COLO829 (cell line): ENCODE results near the gene CAPN15.
"Not testable (repeated sequence)": the region's sequence is repeated elsewhere in the genome, so short reads cannot be mapped to it uniquely, and the experiment has no call there.

ENCODE experiments used
- DNase-seq: peaks from one replicate; pipeline ENCODE4 v3.0.0; 2012; ENCODE audit warnings: low spot score

The CAPN15 gene

DNA sequence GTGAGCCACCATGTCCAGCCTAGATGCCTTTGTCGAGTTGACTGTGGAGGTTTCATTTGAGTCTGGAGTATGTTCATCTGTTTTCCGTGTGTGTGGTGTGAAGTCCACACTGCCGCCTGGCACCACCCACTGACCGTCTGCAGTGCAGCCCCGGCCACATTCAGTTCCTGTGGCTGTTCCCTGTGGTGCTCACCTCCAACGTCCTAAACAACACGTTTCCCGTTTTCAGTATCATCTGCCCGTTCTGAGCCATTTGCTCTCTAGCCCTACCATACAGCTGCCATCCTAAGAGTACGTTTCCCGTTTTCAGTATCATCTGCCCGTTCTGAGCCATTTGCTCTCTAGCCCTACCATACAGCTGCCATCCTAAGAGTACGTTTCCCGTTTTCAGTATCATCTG, 20.0 kb upstream of the CAPN15 start:
- not testable (repeated sequence) for DNase-seq

DNA sequence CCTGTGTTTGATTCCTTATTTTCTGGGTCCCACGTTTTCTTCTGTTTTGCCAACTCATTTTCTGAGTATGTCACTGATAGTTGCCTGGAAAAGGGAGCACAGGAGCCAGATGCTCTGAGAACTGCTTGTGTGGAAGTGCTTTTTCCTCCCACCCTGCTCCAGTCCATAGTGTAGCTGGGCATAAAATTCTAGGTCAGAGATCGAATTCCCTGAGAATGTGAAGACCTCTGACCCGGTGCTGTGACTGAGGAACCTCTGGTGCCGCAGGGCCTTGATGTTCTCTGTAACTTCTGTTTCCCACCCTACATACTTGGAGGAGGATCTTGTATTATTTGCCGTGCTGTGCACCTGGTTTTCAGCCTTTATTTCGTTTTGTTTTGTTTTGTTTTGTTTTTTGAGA, 19.5 kb upstream of the CAPN15 start:
- DNase-seq: no peak

DNA sequence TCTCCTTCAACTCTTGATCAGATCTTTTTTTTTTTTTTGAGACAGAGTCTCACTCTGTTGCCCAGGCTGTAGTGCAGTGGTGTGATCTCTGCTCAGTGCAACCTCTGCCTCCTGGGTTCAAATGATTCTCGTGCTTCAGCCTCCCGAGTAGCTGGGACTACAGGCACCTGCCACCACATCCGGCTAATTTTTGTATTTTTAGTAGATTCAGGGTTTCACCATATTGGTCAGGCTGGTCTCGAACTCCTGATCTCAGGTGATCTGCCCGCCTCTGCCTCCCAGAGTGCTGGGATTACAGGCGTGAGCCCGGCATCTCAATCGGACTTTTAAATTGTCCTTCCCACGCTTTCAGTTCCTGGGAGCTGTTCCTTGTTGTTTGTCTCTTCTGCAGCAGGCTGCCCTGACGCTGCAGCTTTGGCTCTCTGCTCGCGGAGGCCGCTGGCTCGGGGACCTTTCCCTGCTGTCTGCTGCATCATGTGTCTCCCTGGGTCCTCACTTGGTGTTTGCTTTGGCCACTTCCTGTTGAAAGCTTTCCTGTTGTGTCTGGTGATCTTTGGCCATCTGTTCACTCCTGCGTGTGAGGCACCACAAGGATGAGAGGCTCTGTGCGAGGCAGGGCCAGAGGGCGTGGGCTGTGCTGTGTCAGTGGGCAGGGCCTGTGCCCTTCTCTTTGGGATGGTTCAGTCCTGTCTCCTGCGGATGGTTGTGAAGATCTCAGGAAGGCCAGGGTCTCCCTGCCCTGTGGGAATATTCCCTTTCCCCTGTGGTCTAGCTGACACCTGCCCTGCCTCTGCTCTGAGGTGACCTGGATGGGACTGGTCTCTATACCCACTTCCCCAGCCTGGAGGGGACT, 18.4 kb upstream of the CAPN15 start:
- no peak for DNase-seq

DNA sequence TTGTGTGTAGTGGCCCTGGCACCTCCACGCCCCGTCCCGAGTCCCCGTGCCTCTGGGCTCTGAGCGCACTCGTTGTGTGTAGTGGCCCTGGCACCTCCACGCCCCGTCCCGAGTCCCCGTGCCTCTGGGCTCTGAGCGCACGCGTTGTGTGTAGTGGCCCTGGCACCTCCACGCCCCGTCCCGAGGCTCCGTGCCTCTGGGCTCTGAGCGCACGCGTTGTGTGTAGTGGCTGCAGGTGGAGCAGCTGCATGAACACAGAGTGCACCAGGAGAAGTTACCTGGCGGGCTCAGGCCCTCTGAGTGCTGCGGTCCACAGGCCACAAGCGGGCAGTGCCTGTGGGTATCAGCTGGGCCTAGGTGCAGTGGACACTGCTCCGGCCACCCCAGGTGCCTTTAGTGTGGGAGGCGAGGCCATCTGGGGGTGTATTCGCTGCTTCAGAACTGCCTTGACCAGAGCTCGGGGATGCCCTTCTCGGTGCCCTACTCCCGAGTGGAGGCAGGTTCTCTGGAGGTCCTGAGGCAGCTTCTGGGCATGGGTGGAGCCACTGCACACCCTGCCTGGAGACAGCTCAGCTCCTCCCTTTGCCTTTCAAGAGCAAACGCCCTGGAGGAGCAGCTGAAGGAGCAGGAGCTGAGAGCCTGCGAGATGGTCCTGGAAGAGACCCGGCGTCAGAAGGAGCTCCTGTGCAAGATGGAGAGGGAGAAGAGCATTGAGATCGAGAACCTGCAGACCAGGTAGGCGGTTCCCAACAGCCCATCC, 17.3 kb upstream of the CAPN15 start:
- no peak for DNase-seq

- no peak for DNase-seq
Measured at GRCh38 chr16:512802-513201, 14.7 kb upstream of the CAPN15 start.

GRCh38 chr16:513950-514349, 13.6 kb upstream of the CAPN15 start:
- DNase-seq: no peak

DNA sequence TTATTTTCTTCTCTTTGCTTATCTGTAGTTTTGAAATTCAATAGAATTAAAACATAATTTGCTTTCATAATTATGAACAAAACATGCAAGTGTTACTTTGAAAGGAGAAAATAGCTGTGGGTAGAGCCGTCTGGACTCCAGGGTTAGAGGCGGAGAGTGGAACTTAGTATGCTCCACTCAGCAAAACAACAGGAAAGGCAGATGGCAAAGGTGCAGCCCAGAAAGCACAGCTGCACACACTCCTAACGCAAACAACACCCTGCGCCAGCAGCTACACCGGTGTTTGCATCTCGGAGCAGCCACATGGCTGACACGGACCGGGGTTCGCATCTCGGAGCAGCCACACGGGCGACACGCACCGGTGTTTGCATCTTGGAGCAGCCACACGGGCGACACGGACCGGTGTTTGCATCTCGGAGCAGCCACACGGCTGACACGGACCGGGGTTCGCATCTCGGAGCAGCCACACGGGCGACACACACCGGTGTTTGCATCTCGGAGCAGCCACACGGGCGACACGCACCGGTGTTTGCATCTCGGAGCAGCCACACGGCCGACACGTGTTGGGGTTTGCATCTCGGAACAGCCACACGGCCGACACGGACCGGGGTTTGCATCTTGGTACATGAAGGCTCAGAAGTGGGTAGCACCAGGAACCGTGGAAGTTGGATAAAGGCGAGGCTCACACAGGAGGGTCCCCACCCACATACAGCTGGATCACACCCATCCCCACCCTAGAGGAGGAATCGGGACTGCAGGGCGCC, 12.2 kb upstream of the CAPN15 start:
- DNase-seq: no peak

- no peak for DNase-seq
Measured at GRCh38 chr16:515939-516226, 11.6 kb upstream of the CAPN15 start.

DNA sequence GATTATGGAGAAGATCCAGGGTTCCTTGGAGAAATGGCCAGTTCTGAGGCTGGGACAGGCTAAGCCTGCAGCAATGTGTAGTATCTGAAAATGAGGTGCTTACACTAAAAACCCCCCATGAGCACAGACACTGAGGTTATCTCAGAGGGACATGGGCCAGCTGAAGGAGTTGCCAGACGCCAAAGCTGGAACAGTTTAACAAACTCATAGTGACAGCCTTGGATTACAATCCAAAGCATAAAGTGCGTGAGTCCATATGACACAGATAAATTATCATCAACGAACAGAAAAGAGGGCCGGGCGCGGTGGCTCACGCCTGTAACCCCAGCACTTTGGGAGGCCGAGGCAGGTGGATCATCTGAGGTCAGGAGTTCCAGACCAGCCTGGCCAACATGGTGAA, 11.2 kb upstream of the CAPN15 start:
- no peak for DNase-seq

GRCh38 chr16:518858-519257, 8.7 kb upstream of the CAPN15 start:
- no peak for DNase-seq

DNA sequence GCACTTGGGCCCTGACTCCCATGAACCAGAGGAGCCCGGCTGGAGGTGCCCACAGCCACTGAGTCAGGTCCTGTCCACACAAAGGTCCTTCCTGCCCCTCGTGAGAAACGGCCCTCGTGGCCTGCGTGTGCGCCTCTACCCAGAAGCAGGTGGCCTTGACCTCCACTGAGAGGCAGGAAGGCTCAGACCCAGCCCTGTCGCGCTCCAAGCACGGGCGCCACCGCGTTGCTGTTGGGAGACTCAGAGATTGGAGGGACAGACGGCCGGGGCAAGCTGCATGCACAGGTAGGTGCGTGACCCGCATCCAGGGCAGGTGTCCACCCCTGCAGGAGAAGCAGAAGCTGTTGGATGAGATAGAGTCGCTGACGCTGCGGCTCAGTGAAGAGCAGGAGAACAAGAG, 8.1 kb upstream of the CAPN15 start:
- no peak for DNase-seq

DNA sequence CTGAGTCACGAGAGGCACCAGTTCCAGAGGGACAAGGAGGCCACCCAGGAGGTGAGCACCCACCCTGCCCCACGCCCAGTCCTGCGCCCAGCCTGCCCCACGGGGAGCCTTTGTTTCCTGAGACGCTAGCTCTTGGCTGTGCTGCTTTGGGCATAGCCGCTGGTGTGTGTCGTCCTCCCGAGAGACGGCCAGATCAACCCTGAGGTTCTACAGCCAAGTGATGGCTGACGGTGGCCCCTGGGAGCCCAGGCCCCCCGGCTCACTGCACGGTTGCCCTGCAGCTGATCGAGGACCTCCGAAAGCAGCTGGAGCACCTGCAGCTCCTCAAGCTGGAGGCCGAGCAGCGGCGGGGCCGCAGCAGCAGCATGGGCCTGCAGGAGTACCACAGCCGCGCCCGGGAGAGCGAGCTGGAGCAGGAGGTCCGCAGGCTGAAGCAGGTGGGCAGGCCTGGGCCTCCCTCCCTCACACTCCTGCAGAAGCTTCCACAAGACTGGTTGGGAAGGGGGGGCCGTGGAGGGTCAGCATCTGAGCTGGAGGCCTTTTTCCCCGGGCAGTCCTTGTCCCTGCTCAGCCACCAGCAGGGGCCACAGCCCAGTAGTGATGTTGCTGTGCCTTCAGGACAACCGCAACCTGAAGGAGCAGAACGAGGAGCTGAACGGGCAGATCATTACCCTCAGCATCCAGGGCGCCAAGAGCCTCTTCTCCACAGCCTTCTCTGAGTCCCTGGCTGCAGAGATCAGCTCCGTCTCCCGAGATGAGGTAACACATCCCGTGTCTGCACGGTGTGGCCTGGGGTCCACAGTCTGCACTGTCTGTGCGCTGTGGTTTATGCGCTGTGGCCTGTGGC, 7.4 kb upstream of the CAPN15 start:
- no peak for DNase-seq

DNA sequence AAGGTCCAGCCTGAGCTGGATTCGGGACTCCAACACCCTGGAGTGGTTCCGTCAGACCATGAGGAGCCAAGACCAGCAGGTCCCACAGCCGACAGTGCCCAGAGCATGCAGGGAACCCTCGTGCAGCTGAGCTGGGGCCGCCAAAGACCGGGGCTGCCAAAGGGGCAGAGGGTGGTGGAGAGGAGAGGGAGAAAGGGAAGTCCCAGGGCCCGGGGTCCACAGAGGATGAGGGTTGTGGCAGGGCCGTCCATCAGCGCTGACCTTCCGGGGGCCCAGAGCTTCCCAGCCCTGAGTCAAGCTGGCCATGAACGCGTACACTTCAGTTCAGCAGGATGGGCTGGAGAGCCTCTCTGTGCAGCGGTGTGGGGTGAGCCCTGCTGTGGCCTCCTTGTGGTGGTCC, 6.7 kb upstream of the CAPN15 start:
- no peak for DNase-seq

GRCh38 chr16:521381-522210, 5.9 kb upstream of the CAPN15 start:
- DNase-seq: no peak

GRCh38 chr16:522320-523096, 5.0 kb upstream of the CAPN15 start:
- DNase-seq: no peak

DNA sequence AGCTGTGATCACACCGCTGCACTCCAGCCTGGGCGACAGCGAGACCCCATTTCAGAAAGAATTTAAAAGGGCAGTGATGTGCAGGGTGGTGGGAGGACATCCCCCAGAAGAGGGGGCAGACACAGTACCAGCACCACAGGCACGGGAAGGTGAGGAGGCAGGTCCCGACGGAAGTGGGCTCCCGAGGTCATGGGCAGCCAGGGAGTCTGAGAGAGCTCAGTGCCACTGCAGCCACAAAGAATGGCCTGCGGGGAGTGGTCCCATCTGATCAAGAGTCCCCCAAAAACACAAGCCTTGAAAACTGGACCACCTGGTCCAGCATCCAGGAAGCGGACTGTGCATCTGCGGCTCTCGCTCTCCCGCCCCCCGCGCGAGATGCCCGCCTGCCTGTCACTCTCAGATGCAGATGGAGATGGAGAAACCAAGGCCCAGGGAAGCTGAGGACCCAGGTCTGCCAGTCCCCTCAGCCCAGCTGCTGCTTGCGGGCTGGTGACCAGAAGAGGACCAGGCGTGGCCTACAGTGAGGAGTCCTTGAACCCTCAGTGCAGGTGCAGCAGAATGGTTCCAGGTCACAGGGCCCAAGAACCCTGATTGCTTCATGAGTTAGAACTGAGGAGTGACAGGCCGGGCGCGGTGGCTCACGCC, 4.3 kb upstream of the CAPN15 start:
- no peak for DNase-seq

GRCh38 chr16:524274-525040, 3.1 kb upstream of the CAPN15 start:
- no peak for DNase-seq

GRCh38 chr16:525123-525519, 2.4 kb upstream of the CAPN15 start:
- DNase-seq: no peak
